HG03354 (cell line): ENCODE results near the gene ARHGAP21.

Experiments
- ATAC-seq: cut with Tn5 transposase; IDR thresholded peaks from one replicate; pipeline ENCODE4 v1.9.1; 2021; ENCODE audit warnings: mild to moderate bottlenecking; ENCODE audit not compliant: unreplicated experiment, poor library complexity, severe bottlenecking

The ARHGAP21 gene

GRCh38 chr10:24554036-24554435 is 169.7 kb downstream of the ARHGAP21 start:
- no peak for ATAC-seq

- ATAC-seq: no peak
Observed at GRCh38 chr10:24553051-24553612, 170.6 kb downstream of the ARHGAP21 start.

GRCh38 chr10:24552346-24553016 is 171.2 kb downstream of the ARHGAP21 start:
- no peak for ATAC-seq

- ATAC-seq: no peak
Observed at GRCh38 chr10:24551161-24551560, 172.5 kb downstream of the ARHGAP21 start.

- no peak for ATAC-seq
Observed at GRCh38 chr10:24550680-24551079, 173.0 kb downstream of the ARHGAP21 start.

- ATAC-seq: no peak
Observed at GRCh38 chr10:24545585-24545984, 178.1 kb downstream of the ARHGAP21 start.

GRCh38 chr10:24544776-24545175 is 178.9 kb downstream of the ARHGAP21 start:
- ATAC-seq: no peak

GRCh38 chr10:24542314-24543270 is 181.1 kb downstream of the ARHGAP21 start:
- ATAC-seq: no peak

- ATAC-seq: no peak
Observed at GRCh38 chr10:24541239-24541753, 182.4 kb downstream of the ARHGAP21 start.

GRCh38 chr10:24536636-24537035 is 187.1 kb downstream of the ARHGAP21 start:
- no peak for ATAC-seq

- no peak for ATAC-seq
Observed at GRCh38 chr10:24533981-24534380, 189.7 kb downstream of the ARHGAP21 start.
